Measurements from ENCODE around the gene GLCCI1.

- TF ChIP-seq CTCF (IDR thresholded peaks at IDR 0.05 in 8 of 11, conservative IDR thresholded peaks at IDR 0.05 in 3 of 11) = no peak
- TF ChIP-seq POLR2A (IDR thresholded peaks at IDR 0.05) = no peak
- TF ChIP-seq POLR2AphosphoS5 (IDR thresholded peaks at IDR 0.05) = no peak
Observed at GRCh38 chr7:7923818-7924217, 44.8 kb upstream of the GLCCI1 start.

Measured in spleen (tissue), 7 donors.